Sigmoid colon (tissue), 4 donors: Measurements from ENCODE around the gene C1QTNF9.
"Not testable (repeated sequence)": the region's sequence is repeated elsewhere in the genome, so short reads cannot be mapped to it uniquely, and the experiment has no call there.

ENCODE experiments used
- CTCF ChIP-seq, 4 experiments: fragments of 450-650 bp in 3 of 4; fragments of 200-600 bp in 1 of 4; IDR thresholded peaks; one replicate each; pipeline ENCODE4 v1.5.1; 2016 to 2019; ENCODE audit warnings: antibody characterized with exemption in 4 of 4, mild to moderate bottlenecking in 3 of 4, moderate library complexity in 2 of 4
- EP300 ChIP-seq, 4 donors: sonication (generic); formaldehyde crosslinking; IDR thresholded peaks; one replicate each; pipeline ENCODE4 v1.6.1; 2017; ENCODE audit warnings: antibody characterized with exemption in 4 of 4
- POLR2A ChIP-seq, 2 donors: fragments of 450-650 bp; IDR thresholded peaks; one replicate each; pipeline ENCODE4 v1.6.1; 2016; ENCODE audit warnings: antibody characterized with exemption in 2 of 2, mild to moderate bottlenecking in 2 of 2, moderate library complexity in 2 of 2
- POLR2AphosphoS5 ChIP-seq, 4 donors: sonication (generic); formaldehyde crosslinking; IDR thresholded peaks; one replicate each; pipeline ENCODE4 v1.6.1; 2017; ENCODE audit warnings: antibody characterized with exemption in 4 of 4

DNA sequence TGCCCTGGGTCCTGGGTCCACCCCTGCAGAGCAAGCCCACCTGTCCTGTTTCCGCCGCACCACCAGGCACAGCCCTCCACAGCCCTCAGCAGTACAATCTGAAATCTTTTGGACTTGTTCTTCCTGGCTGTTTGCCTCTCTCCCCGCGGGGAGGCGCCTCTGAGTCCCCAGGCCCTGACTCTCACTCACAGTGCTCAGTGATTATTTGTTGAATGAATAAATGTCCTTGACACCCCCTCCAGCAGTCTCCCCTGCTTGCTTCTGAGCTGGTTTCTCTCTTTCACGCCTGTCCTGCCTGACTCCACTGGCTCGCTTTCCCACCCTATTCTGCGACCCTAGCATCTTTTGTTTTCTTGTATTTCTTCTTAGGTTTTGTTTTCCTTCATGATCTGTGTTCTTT, 56.9 kb downstream of the C1QTNF9 start:
- not testable (repeated sequence) for TF ChIP-seq CTCF, EP300, POLR2AphosphoS5, POLR2A (IDR thresholded peaks at IDR 0.05)
